H9 (cell line): Measurements from ENCODE around the gene LTBP4. TPM values are rescaled to one million over a fixed set of nuclear protein-coding genes. Genes with fewer than 3 reads are reported as not detected.

Source experiments
- DNase-seq: peaks from one replicate; pipeline ENCODE4 v3.0.0-alpha.2; 2017
- H2AFZ ChIP-seq: one replicate; pipeline ENCODE4 v1.6.1; 2013; ENCODE audit warnings: mild to moderate bottlenecking, low read length, control low read depth, moderate library complexity
- H2AK5ac ChIP-seq: 2 replicates; pipeline ENCODE4 v1.6.1; 2013; ENCODE audit warnings: low read length, control low read depth, mixed read lengths; ENCODE audit not compliant: insufficient read length
- H2BK120ac ChIP-seq: one replicate; pipeline ENCODE4 v1.6.1; 2013; ENCODE audit warnings: low read depth, mild to moderate bottlenecking, low read length, control low read depth, inconsistent platforms; ENCODE audit not compliant: poor library complexity, severe bottlenecking
- H2BK12ac ChIP-seq: 2 replicates; pipeline ENCODE4 v1.6.1; 2013; ENCODE audit warnings: low read length, control low read depth, mixed read lengths, low read depth; ENCODE audit not compliant: insufficient read length
- H2BK15ac ChIP-seq: 2 replicates; pipeline ENCODE4 v1.6.1; 2013; ENCODE audit warnings: low read depth, low read length, control low read depth
- H2BK20ac ChIP-seq: one replicate; pipeline ENCODE4 v1.6.1; 2013; ENCODE audit warnings: low read depth, mild to moderate bottlenecking, low read length, control low read depth, inconsistent platforms; ENCODE audit not compliant: poor library complexity, severe bottlenecking
- H2BK5ac ChIP-seq: 2 replicates; pipeline ENCODE4 v1.6.1; 2013; ENCODE audit warnings: low read length, control low read depth, mixed read lengths; ENCODE audit not compliant: insufficient read length
- H3K14ac ChIP-seq: 2 replicates; pipeline ENCODE4 v1.6.1; 2013; ENCODE audit warnings: low read length, control low read depth; ENCODE audit not compliant: insufficient read depth
- H3K18ac ChIP-seq: 2 replicates; pipeline ENCODE4 v1.6.1; 2013; ENCODE audit warnings: low read depth, mild to moderate bottlenecking, mixed read lengths, low read length, control low read depth; ENCODE audit not compliant: insufficient read length
- H3K23ac ChIP-seq: 2 replicates; pipeline ENCODE4 v1.6.1; 2013; ENCODE audit warnings: low read length, control low read depth, mixed read lengths, low read depth; ENCODE audit not compliant: insufficient read length
- H3K23me2 ChIP-seq: 2 replicates; pipeline ENCODE4 v1.6.1; 2013; ENCODE audit warnings: low read depth, mild to moderate bottlenecking, mixed read lengths, low read length, control low read depth; ENCODE audit not compliant: insufficient read length, poor library complexity, severe bottlenecking
- H3K27ac ChIP-seq: 2 replicates; pipeline ENCODE4 v1.5.1; 2013; ENCODE audit warnings: low read length, control low read depth, mixed read lengths, low read depth; ENCODE audit not compliant: insufficient read length
- H3K27me3 ChIP-seq: 2 replicates; pipeline ENCODE4 v1.6.1; 2013; ENCODE audit warnings: low read length, control low read depth, inconsistent platforms; ENCODE audit not compliant: insufficient read depth
- H3K4ac ChIP-seq: 2 replicates; pipeline ENCODE4 v1.6.1; 2013; ENCODE audit warnings: low read depth, mild to moderate bottlenecking, control low read depth, inconsistent platforms, low read length, moderate library complexity
- H3K4me1 ChIP-seq: 2 replicates; pipeline ENCODE4 v1.6.1; 2013; ENCODE audit warnings: low read length, control low read depth, inconsistent platforms; ENCODE audit not compliant: insufficient read depth
- H3K4me2 ChIP-seq: 2 replicates; pipeline ENCODE4 v1.6.1; 2013; ENCODE audit warnings: low read length, control low read depth, mixed read lengths; ENCODE audit not compliant: insufficient read length, insufficient read depth
- H3K56ac ChIP-seq: 2 replicates; pipeline ENCODE4 v1.6.1; 2013; ENCODE audit warnings: low read depth, mild to moderate bottlenecking, mixed read lengths, low read length, control low read depth; ENCODE audit not compliant: insufficient read length
- H3K79me1 ChIP-seq: 2 replicates; pipeline ENCODE4 v1.6.1; 2013; ENCODE audit warnings: low read depth, mild to moderate bottlenecking, moderate library complexity, low read length, control low read depth, inconsistent platforms; ENCODE audit not compliant: insufficient read depth, poor library complexity, severe bottlenecking
- H3K79me2 ChIP-seq: 2 replicates; pipeline ENCODE4 v1.6.1; 2013; ENCODE audit warnings: low read length, control low read depth, inconsistent platforms; ENCODE audit not compliant: insufficient read depth
- H3K9ac ChIP-seq: 2 replicates; pipeline ENCODE4 v1.6.1; 2013; ENCODE audit warnings: low read length, control low read depth, mixed read lengths; ENCODE audit not compliant: insufficient read length; ENCODE audit errors: extremely low read depth
- H3K9me3 ChIP-seq: one replicate; pipeline ENCODE4 v1.6.1; 2013; ENCODE audit warnings: low read depth, low read length, inconsistent platforms; ENCODE audit not compliant: control insufficient read depth
- H3T11ph ChIP-seq: one replicate; pipeline ENCODE4 v1.6.1; 2013; ENCODE audit warnings: mild to moderate bottlenecking, low read length, control low read depth, inconsistent platforms
- H4K20me1 ChIP-seq: one replicate; pipeline ENCODE4 v1.6.1; 2013; ENCODE audit not compliant: control insufficient read depth, insufficient read length, insufficient read depth
- H4K5ac ChIP-seq: 2 replicates; pipeline ENCODE4 v1.6.1; 2013; ENCODE audit warnings: low read depth, mild to moderate bottlenecking, mixed read lengths, low read length, control low read depth; ENCODE audit not compliant: insufficient read length
- H4K8ac ChIP-seq: replicated peaks from 2 replicates; pipeline ENCODE4 v1.6.1; 2013; ENCODE audit warnings: low read length, control low read depth, mixed read lengths, low read depth; ENCODE audit not compliant: insufficient read length
- H4K91ac ChIP-seq: 2 replicates; pipeline ENCODE4 v1.6.1; 2013; ENCODE audit warnings: low read depth, mild to moderate bottlenecking, moderate library complexity, mixed read lengths, low read length, control low read depth; ENCODE audit not compliant: insufficient read length
- H3K27ac Mint-ChIP-seq, 3 experiments: 2 replicates in 2 of 3; 3 replicates in 1 of 3; pipeline ENCODE4 v1.8.0; 2020 to 2021; ENCODE audit warnings: mixed read lengths in 3 of 3, mild to moderate bottlenecking in 1 of 3, moderate library complexity in 1 of 3
- H3K27me3 Mint-ChIP-seq: 2 replicates; pipeline ENCODE4 v1.8.0; 2021; ENCODE audit warnings: low read depth, mild to moderate bottlenecking, moderate library complexity, mixed read lengths
- H3K36me3 Mint-ChIP-seq, 3 experiments: 2 replicates in 2 of 3; 3 replicates in 1 of 3; pipeline ENCODE4 v1.8.0; 2020 to 2021; ENCODE audit warnings: low read depth in 3 of 3, mixed read lengths in 3 of 3; ENCODE audit not compliant: insufficient read depth in 1 of 3
- H3K4me1 Mint-ChIP-seq, 2 experiments: 2 replicates each; pipeline ENCODE4 v1.8.0; 2020; ENCODE audit warnings: mixed read lengths in 2 of 2
- H3K4me3 Mint-ChIP-seq, 2 experiments: 2 replicates in 1 of 2; 3 replicates in 1 of 2; pipeline ENCODE4 v1.8.0; 2020 to 2021; ENCODE audit warnings: mild to moderate bottlenecking in 2 of 2, mixed read lengths in 2 of 2, moderate library complexity in 1 of 2
- H3K9me3 Mint-ChIP-seq, 2 experiments: 2 replicates in 1 of 2; 3 replicates in 1 of 2; pipeline ENCODE4 v1.8.0; 2020; ENCODE audit warnings: mild to moderate bottlenecking in 2 of 2, mixed read lengths in 2 of 2, moderate library complexity in 1 of 2
- WGBS: extraction: QIAGEN DNeasy Blood & Tissue Kit; methylation state at CpG from one replicate; pipeline ENCODE4 v1.1.7; 2013; ENCODE audit warnings: missing lambda C conversion rate, low lambda C conversion rate, mixed read lengths; ENCODE audit not compliant: insufficient read length; ENCODE audit errors: extremely low coverage; 5-methylcytosine and 5-hydroxymethylcytosine counted together
- total RNA-seq: library from RNA; stranded (reverse); gene quantifications from 2 replicates; pipeline ENCODE4 v1.2.1, GENCODE V29; 2021
- TF ChIP-seq, protein P1 (sequence below): fragments of 200-600 bp; sonication (generic); conservative IDR thresholded peaks from 3 replicates; pipeline ENCODE4 v1.8.0; 2021; ENCODE audit warnings: antibody characterized with exemption, mild to moderate bottlenecking

Gene LTBP4
- total RNA-seq, 1 experiment from 2014 or later = 129 TPM

DNA sequence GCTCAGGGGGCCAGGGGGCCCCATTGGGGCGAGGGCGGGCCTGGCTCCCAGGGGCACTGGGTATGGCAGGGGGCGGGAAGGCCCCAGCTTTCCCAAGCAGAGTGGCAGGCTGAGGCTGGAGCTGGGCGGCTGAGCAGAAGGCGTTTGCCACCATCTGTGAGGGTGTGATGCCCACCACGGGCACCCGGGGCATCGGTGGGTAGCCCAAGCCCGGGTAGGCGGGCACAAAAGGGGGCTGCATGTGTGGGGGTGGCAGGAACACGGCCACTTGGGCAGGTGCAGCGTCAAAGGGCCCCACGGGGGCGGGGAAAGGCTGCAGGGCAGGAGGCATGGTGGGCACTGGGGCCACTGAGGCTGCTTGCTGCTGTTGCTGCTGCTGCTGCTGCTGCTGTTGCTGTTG lies 66.4 kb downstream of the LTBP4 start:
- Histone ChIP-seq H2BK20ac (no peak overlapping the region), H2BK120ac (no peak overlapping the region), H2BK15ac (no peak overlapping the region), H3K27me3 (no peaks in the 10 kb centered on the region), H4K8ac (no peak overlapping the region), H3K27ac (no peak overlapping the region), H2BK12ac (no peak overlapping the region), H3K9ac (no peak overlapping the region), H3K18ac (no peak overlapping the region), H3K79me1 (no peaks in the 10 kb centered on the region), H4K20me1 (no peaks in the 10 kb centered on the region), H3K9me3 (no peaks in the 10 kb centered on the region), H3K14ac (no peak overlapping the region), H3K79me2 (no peaks in the 10 kb centered on the region), H3K56ac (no peak overlapping the region), H4K5ac (no peak overlapping the region), H3K23me2 (no peaks in the 10 kb centered on the region), H2AK5ac (no peak overlapping the region), H2AFZ (no peak overlapping the region), H3T11ph (no peak overlapping the region), H3K4me2 (no peak overlapping the region), H3K4me1 (no peaks in the 10 kb centered on the region), H2BK5ac (no peak overlapping the region), H3K4ac (no peak overlapping the region), H3K23ac (no peak overlapping the region), H4K91ac (no peak overlapping the region)
- Mint-ChIP-seq H3K9me3 (no peaks in the 10 kb centered on the region), H3K4me1 (peaks cover 5 to 8% of the 10 kb centered on the region in 2 experiments), H3K4me3 (no peak overlapping the region), H3K27ac (no peak overlapping the region), H3K36me3 (peaks cover 19 to 36% (median 33%) of the 10 kb centered on the region in 3 experiments; a peak in 6 of 7 replicates), H3K27me3 (peaks cover 13% of the 10 kb centered on the region)
- no peak for DNase-seq
- TF ChIP-seq, protein P1, sequence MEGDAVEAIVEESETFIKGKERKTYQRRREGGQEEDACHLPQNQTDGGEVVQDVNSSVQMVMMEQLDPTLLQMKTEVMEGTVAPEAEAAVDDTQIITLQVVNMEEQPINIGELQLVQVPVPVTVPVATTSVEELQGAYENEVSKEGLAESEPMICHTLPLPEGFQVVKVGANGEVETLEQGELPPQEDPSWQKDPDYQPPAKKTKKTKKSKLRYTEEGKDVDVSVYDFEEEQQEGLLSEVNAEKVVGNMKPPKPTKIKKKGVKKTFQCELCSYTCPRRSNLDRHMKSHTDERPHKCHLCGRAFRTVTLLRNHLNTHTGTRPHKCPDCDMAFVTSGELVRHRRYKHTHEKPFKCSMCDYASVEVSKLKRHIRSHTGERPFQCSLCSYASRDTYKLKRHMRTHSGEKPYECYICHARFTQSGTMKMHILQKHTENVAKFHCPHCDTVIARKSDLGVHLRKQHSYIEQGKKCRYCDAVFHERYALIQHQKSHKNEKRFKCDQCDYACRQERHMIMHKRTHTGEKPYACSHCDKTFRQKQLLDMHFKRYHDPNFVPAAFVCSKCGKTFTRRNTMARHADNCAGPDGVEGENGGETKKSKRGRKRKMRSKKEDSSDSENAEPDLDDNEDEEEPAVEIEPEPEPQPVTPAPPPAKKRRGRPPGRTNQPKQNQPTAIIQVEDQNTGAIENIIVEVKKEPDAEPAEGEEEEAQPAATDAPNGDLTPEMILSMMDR = no peak
- no CpG with 5 or more reads among the region's 14 CpGs for WGBS
